Measurements from ENCODE around the gene SUGP2.

Gene SUGP2

DNA sequence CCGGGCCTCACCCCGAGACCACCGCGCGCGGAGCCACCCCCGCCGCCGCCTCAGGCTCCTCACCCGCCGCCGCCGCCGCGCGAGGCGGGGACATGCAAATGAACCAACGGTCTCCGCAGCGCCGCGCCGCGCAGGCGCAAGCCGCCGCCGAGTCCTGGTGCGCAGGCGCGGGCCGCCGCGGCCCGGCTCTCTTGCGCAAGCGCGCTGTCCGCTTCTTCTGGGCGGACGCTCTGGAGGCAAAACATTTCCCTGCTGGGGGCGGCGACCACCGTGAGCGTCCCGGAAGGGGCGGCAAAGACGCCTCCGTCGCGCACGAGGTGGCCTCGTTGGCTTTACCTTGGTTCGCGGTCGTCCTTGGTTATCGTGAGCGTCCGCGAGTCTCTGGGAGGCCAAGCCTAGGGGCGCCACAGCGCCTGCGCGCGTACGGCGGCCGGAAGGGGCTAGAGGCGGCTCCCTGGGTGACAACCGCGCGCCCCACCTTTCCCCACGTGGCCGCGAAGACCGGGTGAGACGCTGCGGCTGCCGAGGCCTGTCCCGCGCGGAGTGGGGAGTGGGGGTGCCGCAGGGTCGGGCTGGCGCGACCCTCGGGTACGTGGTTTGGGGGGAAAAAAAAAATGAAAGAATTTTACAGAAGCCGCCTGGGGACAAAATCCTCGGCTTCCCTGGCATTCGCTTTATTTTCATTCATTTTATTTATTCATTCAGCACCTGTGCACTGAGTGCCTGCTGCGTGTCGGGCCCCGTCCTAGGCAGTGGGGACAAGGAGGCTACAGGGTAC lies at the start of gene SUGP2, which contains the start of gene ARMC6:
SUGP2 (minus strand) TSS at position 92 of the 778 bp plus-strand sequence. CDS start 2,446 bp downstream, outside the sequence.
ARMC6 (plus strand) TSS at position 178 of the 778 bp plus-strand sequence. CDS start 607 bp downstream, outside the sequence.
- DNase-seq: peak; percentile 98

DNA sequence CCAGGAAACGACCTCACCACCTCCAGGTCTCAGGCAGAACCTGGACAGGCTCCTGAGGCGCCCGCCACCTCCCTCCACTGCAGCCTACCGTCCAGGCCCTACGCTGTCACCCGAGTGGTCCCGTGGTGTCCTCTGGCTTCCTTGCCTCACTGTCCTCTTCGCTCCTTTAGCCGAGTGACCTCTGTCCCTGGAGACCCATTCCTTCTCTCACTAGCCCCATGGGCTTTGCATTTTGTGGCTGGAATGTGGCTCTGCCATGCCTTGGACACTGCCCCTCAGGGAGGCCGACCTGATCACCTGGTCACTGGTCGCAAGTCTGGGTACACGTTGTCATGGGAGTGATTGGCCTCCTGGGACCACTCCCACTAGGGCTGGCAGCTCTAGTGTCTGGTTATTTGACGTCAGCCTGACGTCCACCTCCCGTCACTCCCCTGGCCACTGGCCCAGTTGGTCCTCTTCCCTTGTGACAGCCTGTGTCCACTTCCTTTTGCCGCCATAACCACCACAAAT lies 48.4 kb upstream of the SUGP2 start:
- DNase-seq: no peak

DNA sequence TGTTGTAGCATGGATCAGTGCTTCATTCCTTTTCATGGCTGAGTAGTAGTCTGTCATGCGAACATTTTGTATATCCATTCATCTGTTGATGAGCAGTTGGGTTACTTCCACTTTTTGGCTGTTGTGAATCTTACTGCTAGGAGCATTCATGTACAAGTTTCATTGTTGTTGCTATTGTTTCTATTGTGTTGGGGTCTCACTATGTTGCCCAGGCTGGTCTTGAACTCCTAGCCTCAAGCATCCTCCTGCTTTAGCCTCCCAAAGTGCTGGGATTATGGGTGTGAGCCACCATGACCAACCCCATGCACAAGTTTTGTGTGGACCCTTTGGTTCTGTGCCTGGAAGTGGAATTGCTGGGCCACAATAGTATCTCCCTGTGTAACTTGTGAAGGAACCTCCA lies 46.3 kb upstream of the SUGP2 start:
- DNase-seq: no peak

DNA sequence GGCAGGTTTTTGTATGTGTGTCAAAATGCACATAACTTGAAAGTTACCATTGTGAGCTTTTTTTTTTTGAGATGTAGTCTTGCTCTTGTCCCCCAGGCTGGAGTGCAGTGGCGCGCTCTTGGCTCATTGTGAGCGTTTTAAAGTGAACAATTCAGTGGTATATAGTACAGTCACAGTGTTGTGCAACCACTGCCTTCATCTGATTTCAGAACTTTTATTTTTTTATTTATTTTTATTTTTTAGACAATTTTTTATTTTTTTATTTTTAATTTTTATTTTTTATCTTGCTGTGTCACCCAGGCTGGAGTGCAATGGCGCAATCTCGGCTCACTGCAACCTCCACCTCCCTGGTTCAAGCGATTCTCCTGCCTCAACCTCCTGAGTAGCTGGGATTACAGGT lies 45.5 kb upstream of the SUGP2 start:
- DNase-seq: no peak

DNA sequence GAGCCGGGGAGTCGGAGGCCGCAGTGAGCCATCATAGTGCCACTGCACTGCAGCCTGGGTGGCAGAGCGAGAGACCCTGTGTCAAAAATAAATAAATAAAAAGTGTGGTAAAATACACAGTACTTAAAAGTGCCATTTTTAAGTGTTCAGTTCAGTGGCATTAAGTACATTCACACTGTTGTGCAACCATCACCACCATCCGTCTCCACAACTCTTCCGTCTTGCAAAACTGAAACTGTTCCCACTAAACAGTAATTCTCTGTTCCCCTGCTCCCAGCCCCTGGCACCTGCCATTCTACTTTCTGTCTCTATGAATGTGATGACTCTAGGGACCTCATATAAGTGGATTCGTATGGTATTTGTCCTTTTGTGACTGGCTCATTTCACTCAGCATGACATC lies 43.8 kb upstream of the SUGP2 start:
- DNase-seq: no peak

DNA sequence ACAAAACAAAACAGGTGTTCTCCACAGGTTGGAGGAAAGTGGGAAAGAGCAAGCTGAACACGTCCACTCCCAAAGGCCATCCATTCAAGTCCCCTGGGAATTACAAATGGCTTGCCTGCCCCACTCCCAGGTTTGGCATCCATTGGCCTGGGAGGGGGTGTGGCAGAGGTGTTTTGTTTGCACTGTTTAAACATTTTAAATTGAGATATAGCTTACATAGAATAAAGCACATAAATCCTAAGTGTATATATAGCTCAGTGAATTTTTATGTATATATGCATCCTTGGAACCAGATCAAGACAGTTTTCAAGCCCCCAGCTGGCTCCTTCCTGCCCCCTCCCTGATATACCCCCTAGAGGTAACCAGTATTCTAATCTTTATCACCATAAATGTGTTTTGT lies 43.2 kb upstream of the SUGP2 start:
- no peak for DNase-seq

DNA sequence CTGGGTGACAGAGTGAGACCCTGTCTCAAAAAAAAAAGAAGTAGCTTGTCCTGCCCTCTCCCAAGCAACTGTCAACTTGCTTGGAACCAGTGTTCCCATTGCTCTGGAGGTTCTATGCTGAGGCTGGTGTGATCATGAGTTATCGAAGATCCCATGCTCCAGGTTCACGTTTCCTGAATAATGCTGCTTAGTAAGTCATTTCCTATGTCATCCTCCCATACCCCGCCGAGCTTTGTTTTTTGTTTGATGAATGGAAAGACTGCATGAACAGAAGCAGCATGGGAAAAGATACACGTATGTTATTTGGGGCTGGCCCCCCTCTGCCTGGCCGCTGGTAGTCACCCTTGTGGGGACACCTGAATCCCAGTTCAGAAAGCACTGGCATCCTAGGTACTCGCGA lies 41.8 kb upstream of the SUGP2 start:
- DNase-seq: no peak

DNA sequence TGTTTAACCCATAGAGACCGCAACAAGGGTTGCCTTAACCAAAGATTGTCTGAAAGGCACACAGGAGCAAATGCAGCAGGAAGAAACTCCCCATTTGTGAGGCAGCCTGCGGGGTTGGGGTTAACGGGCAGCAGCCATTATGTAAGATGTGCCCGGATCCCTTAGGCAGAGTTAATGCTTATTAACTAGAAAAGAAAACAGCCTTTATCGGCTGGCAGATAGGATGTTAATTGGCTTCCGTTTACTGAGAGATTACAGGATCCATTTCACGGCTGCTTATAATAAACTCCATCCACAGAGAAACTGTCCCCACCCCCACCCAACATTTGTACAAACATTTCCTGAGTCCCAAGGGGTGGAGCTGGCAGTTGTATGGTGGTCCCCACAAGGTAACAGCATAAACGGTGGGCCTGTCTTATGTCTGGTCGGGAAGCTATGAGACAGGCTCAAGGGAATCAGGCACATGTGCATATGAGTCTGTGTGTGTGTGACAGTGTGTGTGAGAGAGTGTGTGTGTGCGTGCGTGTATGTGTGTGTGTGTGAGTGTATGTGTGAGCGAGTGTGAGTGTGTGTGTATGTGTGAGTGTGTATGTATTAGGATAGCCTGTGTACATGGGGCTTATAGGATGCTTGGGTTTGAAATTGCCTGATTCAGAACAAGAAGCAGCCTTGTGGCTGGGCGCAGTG lies 41.0 kb upstream of the SUGP2 start:
- DNase-seq: no peak

DNA sequence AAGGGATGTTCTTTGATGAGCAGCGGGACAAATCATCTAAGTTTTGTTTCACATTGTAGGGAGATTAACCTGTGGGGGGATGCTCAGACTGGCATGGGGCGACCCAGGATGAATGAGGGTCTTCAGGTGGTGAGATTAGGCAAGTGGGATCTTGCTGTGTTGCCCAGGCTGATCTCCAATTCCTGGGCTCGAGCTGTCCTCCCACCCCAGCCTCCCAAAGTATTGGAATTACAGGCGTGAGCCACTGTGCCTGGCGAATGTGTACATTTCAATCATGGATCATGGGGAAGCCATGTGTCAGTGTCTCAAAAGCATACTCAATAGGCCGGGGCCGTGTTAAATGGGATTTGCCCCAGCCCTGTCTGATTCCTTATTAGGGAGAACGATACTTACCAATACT lies 38.6 kb upstream of the SUGP2 start:
- DNase-seq: no peak

DNA sequence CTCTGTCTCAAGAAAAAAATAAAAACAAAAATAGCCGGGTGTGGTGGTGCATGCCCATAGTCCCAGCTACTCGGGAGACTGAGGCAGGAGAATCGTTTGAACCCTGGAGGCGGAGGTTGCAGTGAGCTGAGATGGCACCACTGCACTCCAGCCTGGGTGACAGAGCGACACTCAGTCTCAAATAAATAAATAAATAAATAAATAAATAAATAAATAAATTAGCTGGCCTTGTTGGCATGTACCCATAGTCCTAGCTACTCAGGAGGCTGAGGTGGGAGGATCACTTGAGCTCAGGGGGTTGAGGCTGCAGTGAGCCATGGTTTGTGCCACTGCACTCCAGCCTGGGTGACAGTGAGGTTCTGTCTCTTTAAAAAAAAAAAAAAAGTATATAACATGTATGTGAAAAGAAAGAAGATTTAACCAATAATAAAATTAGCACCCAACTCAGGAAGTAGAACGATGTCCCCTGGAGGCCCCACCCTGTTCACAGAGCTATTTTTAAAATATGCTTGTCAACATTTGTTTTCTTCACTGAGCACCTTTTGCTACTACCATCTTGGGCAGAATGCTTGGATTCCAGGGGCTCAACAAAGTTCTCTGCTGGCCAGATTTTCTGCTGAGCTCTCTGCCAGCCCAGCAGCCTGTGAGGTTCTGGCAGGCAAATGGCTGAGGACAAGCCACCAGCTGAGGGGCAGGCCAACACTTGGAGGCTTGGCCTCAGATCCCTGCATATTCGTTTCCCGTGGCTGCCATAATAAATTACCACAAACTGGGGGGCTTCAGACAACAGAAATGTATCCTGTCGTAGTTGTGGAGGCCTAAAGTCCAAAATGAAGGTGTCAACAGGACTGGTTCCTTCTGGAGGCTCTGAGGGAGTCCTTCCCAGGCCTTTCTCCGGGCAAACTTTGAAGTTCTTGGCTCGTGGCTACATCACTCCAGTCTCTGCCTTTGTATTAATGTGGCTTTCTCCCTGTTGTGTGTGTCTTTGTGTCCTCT lies 35.6 kb upstream of the SUGP2 start:
- DNase-seq: no peak

DNA sequence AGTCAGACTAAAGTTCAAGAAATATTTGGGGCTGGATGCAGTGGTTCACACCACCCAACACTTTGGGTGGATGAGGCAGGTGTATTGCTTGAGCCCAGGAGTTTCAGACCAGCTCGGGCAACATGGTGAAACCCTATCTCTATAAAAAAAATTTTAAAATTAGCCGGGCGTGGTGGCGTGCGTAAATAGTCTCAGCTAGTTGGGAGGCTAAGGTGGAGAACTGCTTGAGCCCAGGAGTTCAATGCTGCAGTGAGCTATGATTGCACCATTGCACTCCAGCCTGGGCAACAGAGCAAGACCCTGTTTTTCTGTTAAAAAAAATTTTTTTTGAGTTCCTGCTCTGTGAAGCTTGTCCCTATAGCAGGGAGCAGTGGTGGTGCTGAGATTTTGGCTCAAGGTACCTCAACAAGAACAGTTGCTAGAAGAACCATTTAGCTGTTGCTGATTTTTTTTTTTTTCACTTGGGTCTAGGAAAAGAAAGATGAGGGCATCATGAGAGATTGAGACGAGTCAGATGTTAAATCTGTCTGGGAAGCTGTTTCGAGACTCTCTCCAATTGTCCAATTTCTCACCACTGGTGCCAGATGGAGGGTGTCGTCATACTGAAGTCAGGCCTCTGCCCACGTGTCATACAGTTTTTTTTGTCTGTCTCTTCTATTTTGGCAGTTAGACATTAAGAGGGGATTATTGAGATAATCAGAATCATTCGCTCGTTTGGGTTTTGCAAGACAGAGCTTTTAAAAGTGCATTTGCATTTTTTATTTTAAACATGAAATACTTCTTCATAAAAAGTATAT lies 34.2 kb upstream of the SUGP2 start:
- no peak for DNase-seq

DNA sequence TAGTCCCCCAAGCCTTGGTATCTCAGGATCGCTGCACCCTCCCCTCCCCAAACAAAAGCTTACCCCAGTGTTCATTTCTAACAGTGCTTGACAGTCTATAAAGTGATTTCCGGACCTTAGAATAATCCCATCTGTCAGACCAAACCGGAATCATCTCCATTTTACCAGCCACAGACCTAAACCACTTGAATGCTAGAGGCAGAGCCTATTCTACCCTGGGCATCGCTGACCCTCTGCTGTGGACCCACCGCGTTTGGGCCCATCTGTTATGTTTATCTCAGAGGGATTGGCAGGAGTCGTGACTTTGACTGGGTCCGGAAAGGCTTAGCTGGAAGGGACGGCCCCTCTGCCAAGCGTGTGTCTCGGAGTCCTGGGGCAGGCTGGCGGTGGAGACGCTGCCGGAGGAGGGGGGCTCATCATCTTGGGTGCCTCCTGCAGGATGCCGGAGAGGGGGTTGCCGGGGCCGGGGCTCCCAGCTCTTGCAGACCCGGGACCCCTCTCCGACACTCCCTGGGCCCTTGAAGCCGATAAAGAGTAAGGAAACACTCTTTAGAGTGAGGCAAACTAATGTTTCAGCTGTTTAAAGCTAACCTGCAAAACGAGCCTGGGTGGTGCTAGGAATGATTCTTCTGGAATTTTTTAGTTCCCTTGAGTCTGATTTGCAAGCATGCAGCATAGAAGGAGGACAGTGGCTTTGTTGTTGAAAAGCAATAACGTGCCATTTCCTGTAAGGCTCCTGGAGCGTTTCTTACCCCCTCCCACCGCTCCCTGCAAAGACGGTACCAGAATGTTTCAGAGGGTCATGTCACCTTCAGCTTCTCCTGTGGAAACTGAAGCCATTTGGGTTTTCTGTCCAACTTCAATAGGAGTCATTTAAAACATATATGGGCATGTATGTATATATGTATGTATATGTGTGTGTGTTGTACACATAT lies 31.8 kb upstream of the SUGP2 start:
- peak; percentile 58 for DNase-seq

DNA sequence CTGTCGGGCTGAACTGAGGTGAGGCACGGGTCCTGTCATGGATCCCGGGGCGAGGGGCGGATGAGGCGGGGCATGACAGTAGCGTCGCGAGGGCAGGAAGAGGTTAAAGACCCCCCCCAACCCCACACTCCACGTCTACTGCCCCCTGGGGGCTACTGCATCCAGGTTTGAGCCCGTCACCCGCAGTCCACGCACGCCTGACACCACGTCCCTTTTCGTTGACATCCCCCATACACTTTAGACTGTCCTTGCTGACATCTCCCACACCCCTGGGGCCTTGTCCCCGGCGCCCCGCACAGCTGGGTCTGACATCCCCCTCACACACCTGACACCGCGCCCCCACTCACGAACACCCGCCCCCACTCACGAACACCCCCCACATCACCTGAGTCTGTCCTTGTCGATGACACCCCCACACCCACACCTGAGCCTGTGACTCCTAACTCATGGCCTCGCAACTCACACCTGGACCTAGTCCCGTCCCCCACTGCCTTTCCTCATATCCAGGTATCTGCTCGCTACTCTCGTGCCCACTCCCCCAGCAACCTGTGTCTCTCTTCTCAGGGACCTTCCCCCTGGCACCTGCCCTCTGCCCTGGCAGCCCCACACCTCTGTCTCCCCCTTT lies 30.9 kb upstream of the SUGP2 start:
- peak; percentile 74 for DNase-seq

DNA sequence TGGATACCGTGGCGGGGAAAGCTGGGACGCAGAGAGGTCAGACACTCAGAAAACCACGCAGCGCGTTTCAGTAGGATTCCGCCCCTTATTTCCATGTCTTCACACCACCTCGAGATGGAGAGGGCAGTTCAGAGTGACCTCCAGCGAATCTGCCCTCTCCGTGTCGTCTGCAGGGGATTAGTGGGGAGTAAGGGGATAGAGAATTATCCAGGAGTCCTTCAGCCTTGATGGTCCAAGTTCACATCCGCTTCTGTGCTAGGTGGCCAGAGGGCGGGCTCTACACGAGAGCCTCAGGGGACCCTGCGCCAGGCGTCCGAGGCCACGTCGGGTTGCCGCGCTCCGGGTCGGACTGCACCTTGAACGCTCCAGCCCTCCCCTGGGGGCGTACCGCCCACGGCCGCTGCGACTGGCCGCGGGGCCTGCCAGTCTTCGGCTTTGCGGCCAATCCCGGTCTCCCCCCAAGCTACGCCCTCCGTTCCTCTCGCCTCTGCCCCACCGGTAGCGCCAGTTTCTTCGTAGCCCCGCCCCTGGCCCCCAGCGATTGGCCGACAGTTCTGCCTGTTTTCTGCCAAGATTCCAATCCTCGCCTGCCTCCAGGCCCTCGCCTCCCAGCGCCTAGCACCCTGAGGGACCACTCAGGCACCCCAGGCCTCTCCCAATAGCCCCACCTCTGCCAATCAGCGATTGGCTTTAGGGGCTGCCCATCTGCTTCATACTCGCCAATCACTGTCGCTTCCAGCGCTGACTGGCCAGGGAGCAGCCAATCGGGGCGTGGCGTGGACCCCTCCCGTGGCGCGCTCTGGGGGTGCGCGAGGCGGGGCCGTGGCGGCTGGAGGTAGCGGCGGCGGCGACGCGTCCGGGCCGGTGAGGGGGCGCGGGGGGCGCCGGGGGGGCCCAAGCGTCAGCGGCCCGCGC lies 30.1 kb upstream of the SUGP2 start, which contains the start of gene SLC25A42:
SLC25A42 (plus strand) TSS at position 812 of the 915 bp plus-strand sequence. CDS start 32,131 bp downstream, outside the sequence.
- DNase-seq: peak; percentile 99

DNA sequence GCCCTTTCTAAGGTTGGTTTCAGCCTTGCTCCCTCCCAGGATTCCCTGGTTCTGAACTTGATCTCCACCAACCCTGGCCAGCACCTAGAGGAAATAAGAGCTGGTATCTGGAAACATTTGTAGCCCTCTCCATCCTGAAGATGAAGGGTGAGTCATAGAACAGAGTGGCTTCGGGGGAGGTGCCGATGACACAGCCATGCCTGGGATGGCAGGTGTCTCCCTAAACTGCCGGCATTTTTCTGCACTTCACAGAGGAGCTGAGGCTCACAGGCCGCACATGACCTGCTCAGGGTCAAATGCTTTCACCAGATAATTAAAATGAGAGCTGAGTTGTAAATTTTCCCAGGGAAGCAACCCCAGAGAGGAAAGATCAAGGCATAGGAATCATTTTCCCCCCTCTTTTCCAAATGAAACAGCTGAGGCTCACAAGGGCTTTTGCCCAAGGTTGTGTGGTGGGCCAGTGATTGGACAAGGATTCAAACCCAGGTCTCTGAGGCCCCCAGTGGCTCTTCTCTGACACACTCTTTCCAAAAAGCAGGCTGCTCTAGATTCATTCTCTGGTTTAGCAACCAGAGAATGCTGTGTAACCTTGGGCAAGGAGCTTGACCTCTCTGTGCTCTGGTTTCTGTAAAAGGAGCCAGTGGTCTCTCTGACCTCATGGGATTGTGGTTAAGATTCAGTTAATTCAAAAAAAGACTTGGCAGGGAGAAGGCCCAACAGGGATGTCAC lies 29.3 kb upstream of the SUGP2 start:
- no peak for DNase-seq

DNA sequence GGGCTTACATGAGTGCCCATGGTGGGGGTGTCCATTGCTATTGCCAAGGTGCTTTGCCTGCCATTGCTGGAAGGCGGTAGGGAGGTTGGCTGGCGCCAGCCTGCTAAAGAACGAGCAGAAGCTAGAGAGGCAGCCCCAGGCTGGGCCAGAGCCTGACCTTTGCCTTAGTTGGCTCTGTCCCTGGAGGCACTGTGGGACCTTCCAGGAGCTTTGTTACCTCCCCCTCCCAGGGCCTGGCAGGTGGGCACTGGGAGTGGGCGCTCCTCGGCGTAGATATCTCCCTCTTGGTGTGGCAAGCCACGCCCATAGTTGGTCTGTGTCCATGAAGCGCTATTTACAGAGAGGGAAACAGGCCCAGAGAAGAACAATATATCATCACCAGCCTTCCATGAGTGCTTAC lies 28.2 kb upstream of the SUGP2 start:
- DNase-seq: no peak

DNA sequence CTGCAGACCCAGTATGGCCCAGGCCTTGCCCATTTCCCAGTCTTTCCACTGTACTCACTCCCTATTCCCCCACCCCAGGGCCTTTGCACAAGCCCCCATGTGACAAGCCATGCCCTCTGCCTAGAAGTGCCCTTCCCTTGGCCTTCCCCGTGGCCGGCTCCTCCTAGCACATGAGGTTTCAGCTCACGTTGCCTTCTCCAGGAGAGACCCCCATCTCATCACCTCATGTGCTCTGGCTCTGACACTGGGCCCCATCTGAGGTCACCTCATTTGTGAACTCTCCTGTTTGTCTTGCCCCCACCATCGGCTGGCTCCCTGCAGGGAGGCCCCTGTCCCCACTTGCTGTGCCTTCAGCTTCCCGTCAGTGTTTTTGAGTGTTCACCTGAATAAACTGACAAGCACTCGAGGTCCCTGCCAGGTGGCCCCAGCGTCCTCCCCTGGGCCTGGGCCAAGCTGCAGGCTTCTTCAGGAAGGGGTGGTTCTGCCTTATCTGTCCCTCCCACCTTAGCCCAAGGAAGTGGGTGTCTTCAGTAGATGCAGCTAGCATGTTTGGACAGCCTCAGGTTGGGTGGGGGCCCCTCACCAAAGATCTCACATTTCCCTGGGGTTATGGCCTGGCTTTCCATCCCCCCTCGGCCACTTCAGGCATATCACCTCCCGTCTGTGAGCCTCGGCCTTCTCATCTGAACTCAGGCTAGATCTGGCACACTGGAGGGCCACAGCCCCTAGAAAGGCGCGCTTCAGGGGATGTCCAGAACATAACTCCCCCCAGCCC lies 26.7 kb upstream of the SUGP2 start:
- no peak for DNase-seq
